Measurements from ENCODE around the gene HNRNPH3.
A peak's percentile ranks its signal among the peaks of the same experiment; 100 is the strongest.
"Not testable (repeated sequence)": the region's sequence is repeated elsewhere in the genome, so short reads cannot be mapped to it uniquely, and the experiment has no call there.

HNRNPH3 gene

DNA sequence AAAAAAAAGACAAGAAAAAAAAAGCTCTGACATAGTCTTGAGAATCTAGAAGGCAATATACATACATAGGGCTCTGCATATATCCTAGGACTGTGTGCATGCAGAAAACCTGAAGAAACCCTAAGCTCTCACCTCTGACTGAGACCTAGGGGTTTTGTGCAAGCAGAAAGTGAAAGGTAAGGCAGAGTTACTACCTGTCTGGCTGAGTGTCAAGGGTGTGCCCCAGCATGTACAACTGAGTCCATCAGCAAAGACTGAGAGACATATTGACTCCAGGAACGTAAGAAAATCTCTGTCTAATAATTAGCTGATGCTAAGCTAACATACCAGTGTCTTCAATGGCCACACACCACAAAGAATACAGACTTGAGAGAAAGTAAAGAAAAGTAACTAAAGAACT is 16.3 kb upstream of the HNRNPH3 start:
- in situ Hi-C loops (cut with HindIII; ENCODE audit: low sequenced_read_pairs), result no loop called here
- TF ChIP-seq, protein P1, sequence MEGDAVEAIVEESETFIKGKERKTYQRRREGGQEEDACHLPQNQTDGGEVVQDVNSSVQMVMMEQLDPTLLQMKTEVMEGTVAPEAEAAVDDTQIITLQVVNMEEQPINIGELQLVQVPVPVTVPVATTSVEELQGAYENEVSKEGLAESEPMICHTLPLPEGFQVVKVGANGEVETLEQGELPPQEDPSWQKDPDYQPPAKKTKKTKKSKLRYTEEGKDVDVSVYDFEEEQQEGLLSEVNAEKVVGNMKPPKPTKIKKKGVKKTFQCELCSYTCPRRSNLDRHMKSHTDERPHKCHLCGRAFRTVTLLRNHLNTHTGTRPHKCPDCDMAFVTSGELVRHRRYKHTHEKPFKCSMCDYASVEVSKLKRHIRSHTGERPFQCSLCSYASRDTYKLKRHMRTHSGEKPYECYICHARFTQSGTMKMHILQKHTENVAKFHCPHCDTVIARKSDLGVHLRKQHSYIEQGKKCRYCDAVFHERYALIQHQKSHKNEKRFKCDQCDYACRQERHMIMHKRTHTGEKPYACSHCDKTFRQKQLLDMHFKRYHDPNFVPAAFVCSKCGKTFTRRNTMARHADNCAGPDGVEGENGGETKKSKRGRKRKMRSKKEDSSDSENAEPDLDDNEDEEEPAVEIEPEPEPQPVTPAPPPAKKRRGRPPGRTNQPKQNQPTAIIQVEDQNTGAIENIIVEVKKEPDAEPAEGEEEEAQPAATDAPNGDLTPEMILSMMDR (IDR thresholded peaks at IDR 0.05; ENCODE audit: low read depth, low read length, missing control alignments), result no peak
- no peak for DNase-seq (ENCODE audit: low read depth)
- H3K4me3 ChIP-seq (ENCODE audit: low read depth, low read length), result no peak overlapping the region

DNA sequence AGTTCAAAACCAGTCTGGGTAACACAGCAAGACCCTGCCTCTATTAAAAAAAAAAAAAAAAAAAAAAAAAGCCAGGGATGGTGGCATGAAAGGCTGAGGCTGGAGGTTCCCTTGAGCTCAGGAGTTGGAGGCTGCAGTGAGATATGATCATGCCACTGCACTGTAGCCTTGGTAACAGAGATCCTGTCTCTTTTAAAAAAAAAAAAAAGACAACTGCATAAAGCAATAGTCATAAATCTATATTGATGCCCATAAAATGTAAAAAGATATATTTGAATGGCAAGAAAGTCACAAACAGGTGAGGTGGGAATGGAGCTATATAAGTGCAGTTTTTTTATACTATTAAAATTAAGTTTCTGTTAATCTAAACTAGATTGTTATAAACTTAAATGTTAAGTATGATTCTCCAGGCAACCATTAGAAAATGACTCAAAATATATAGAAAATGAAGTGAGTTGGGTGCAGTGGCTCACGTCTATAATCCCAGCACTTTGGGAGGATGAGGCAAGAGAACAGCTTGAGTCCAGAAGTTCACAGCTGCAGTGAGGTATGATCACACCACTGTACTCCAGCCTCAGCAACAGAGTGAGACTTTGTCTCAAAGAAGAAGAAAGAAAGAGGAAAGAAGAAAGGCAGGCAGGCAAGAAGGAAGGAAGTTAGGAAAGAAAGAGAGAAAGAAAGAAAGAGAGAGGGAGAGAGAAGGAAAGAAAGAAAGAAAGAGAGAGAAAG is 13.4 kb upstream of the HNRNPH3 start:
- DNase-seq (ENCODE audit: low read depth), result no peak
- TF ChIP-seq, protein P1 (IDR thresholded peaks at IDR 0.05; ENCODE audit: low read depth, low read length, missing control alignments), result no peak
- in situ Hi-C loops (cut with HindIII; ENCODE audit: low sequenced_read_pairs), result no loop called here
- no peak overlapping the region for H3K4me3 ChIP-seq (ENCODE audit: low read depth, low read length)

DNA sequence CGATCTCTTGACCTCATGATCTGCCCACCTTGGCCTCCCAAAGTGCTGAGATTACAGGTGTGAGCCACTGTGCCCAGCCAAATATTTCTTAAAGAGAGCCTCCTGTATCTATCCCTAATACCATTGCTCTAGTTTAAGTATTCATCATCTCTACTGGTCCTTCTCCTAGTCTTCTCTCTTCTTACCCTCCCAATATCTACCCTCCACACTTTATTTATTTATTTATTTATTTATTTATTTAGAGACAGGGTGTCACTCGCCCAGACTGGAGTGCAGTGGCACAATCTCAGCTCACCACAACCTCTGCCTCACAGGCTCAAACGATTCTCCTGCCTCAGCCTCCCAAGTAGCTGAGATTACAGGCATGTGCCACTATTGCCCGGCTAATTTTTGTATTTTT is 7.5 kb upstream of the HNRNPH3 start:
- in situ Hi-C loops (cut with HindIII; ENCODE audit: low sequenced_read_pairs); DNase-seq (ENCODE audit: low read depth); H3K4me3 ChIP-seq (ENCODE audit: low read depth, low read length): not testable (repeated sequence)

DNA sequence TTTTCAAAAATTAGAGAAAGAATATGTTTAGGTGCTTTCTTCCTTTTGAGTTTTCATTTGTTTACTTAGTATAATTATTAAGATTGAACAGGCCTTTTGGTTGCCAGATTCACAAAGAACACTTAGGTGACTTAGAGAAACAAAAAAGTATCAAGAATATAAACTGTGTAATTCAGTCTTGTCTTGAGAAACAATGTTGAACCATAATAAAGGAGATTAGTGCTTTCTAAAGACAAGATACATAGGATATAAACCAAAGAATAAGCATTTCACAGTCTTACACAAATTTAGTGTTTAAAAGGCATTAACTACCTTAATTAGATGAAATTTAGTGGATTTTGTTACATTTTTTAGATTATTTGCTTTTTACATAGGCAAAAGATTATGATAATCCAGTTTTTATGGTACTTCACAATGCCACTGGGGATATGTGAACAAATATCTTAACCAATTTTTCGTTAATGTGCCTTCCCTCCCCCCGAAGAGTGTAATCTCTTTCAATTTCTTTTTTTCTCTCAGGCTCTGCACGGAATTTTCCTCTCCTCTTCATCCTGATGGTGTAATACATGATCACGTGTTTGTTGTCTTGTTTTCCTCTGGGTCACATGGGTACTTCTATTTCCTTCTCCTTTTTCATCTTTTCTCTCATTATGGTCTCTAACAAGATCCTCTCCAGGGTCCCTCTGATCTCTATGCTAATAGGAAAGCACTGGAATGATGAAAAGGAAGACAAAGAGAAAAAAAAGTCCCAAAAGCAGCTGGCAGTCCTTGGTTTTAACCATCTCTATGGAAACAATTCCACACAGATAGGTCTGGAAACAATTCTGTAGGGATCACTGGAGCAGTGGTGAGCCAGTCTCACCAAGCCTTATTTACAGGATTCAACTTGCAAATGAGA is 3.7 kb upstream of the HNRNPH3 start:
- TF ChIP-seq, protein P1 (IDR thresholded peaks at IDR 0.05; ENCODE audit: low read depth, low read length, missing control alignments), result no peak

DNA sequence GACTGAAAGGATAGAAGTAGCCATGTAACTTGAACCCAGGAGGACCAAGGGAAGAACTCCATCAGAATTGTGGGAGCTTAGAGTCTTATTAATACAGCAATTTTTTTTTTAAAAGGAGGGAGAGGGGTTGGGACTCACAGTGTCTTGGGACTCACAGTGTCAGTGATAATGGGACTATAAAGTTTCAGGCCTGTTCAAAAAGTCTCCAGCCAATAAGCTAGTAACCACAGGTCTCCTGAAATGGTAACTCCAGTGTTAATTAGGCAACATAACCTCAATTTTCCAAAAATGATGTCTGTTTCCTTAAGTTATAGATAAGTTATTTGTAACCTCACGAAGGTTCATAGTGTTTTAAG is 2.4 kb upstream of the HNRNPH3 start:
- in situ Hi-C loops (cut with HindIII; ENCODE audit: low sequenced_read_pairs), result no loop called here
- TF ChIP-seq, protein P1 (IDR thresholded peaks at IDR 0.05; ENCODE audit: low read depth, low read length, missing control alignments), result no peak

More for the DNA sequence above, 3.7 kb upstream of the HNRNPH3 start:
- H3K4me3 ChIP-seq (ENCODE audit: low read depth, low read length), result no peak overlapping the region
- in situ Hi-C loops (cut with HindIII; ENCODE audit: low sequenced_read_pairs), result no loop called here
- peak; percentile 67 for DNase-seq (ENCODE audit: low read depth)

DNA sequence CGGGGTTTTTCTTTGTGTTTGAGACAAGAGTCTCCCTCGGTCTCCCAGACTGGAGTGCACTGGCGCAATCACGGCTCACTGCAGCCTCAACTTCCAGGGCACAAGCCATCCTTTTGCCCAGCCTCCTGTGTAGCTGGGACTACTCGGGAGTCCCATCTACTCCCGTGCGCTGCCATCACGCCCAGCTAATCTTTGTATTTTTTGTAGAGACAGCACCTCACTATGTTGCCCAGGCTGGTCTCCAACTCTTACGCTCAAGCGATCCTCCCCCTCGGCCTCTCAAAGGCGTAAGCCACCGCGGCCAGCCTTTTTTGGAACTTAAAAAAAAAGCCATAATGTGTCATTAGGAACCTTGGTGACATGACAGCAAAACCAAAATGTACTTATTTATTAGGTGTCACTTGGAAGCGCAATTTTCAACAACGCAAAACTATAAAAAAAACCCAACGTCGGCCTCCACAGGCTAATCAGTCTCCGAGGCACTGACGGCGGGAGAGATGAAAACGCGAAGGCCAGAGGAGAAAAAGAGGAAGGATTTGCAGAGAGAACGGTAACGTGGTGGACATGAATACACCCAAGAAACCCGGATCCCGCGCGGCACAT is 911 bp upstream of the HNRNPH3 start:
- in situ Hi-C loops (cut with HindIII; ENCODE audit: low sequenced_read_pairs), result no loop called here
- peak overlapping the region; percentile 98 for H3K4me3 ChIP-seq (ENCODE audit: low read depth, low read length)
- TF ChIP-seq, protein P1 (IDR thresholded peaks at IDR 0.05; ENCODE audit: low read depth, low read length, missing control alignments), result no peak
- DNase-seq (ENCODE audit: low read depth), result no peak

More for the DNA sequence above, 2.4 kb upstream of the HNRNPH3 start:
- no peak overlapping the region for H3K4me3 ChIP-seq (ENCODE audit: low read depth, low read length)
- DNase-seq (ENCODE audit: low read depth), result no peak
